ENCODE results near the gene CCDC148. TPM values are rescaled to one million over a fixed set of nuclear protein-coding genes. Genes with fewer than 3 reads are reported as not detected.

The CCDC148 gene
- total and polyA plus RNA-seq, 2 donors (not counting 1 experiment from before 2014, with no cell fraction given), result not detected

DNA sequence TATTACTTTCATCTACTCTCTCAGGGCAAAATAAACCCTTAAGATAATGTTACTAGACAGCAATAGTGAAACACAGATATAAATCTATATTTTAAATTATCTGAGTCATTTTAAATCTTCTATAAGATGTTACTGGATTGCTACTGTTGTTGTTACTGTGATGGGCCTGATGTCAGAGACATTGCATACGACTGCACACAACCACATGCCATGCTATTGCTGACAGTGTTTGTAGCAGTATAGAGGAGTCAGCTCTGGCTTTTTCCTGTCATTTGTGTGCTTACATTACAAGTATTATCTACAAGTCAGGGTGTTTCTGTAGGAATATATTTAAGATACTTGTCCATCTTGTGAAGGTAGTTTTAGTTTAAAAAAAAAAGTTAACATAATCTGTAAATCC, 63.9 kb downstream of the CCDC148 start:
- TF ChIP-seq, protein P1, sequence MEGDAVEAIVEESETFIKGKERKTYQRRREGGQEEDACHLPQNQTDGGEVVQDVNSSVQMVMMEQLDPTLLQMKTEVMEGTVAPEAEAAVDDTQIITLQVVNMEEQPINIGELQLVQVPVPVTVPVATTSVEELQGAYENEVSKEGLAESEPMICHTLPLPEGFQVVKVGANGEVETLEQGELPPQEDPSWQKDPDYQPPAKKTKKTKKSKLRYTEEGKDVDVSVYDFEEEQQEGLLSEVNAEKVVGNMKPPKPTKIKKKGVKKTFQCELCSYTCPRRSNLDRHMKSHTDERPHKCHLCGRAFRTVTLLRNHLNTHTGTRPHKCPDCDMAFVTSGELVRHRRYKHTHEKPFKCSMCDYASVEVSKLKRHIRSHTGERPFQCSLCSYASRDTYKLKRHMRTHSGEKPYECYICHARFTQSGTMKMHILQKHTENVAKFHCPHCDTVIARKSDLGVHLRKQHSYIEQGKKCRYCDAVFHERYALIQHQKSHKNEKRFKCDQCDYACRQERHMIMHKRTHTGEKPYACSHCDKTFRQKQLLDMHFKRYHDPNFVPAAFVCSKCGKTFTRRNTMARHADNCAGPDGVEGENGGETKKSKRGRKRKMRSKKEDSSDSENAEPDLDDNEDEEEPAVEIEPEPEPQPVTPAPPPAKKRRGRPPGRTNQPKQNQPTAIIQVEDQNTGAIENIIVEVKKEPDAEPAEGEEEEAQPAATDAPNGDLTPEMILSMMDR (IDR thresholded peaks at IDR 0.05), result no peak
- TF ChIP-seq EZH2 (IDR thresholded peaks at IDR 0.05; ENCODE audit: borderline replicate concordance, insufficient read depth, low read depth, low read length, poor library complexity, severe bottlenecking), result no peak
- no peaks in the 10 kb centered on the region for H3K9me3 ChIP-seq (ENCODE audit: control extremely low read depth in 1 of 3, control insufficient read depth in 2 of 3, insufficient read depth in 1 of 3, low read length in 2 of 3)
- H3K9ac ChIP-seq (ENCODE audit: low read length), result no peak overlapping the region
- no peaks in the 10 kb centered on the region for H3K27me3 ChIP-seq (replicated peaks in 1 of 4; ENCODE audit: control extremely low read depth in 1 of 4, control insufficient read depth in 3 of 4, insufficient read depth in 4 of 4, low read length in 3 of 4)
- H3K4me1 ChIP-seq (ENCODE audit: control insufficient read depth in 2 of 2, insufficient read depth in 2 of 2, low read length in 2 of 2), result no peaks in the 10 kb centered on the region
- intact Hi-C loops (cut with micrococcal nuclease), result no loop called here
- no peak overlapping the region for H3K4me3 ChIP-seq (ENCODE audit: control extremely low read depth in 1 of 5, extremely low read depth in 1 of 5, insufficient read depth in 1 of 5, low read depth in 2 of 5, low read length in 4 of 5)
- H4K20me1 ChIP-seq (ENCODE audit: control insufficient read depth, insufficient read depth, low read length, poor library complexity, severe bottlenecking), result no peaks in the 10 kb centered on the region
- no peak overlapping the region for H3K4me2 ChIP-seq (replicated peaks; ENCODE audit: low read depth, low read length, poor library complexity, severe bottlenecking)
- Mint-ChIP-seq H3K4me1 (no peaks in the 10 kb centered on the region), H3K27me3 (peaks cover 9% of the 10 kb centered on the region), H3K27ac (no peak overlapping the region), H3K9me3 (ENCODE audit: insufficient read depth) (no peaks in the 10 kb centered on the region), H3K4me3 (no peak overlapping the region)
- DNase-seq (no peak), ATAC-seq (ENCODE audit: low read depth) (no peak)
- WGBS (ENCODE audit: insufficient coverage), result no CpG with 5 or more reads among the region's 1 CpG
- CTCF ChIA-PET, result no interaction called here
- H3K36me3 ChIP-seq (replicated peaks in 1 of 2; ENCODE audit: control extremely low read depth in 1 of 2, control insufficient read depth in 1 of 2, extremely low read depth in 1 of 2, insufficient read depth in 2 of 2, low read length in 1 of 2), result no peaks in the 10 kb centered on the region
- POLR2A ChIA-PET, result no interaction called here
- no peaks in the 10 kb centered on the region for H3K79me2 ChIP-seq (ENCODE audit: control insufficient read depth, insufficient read depth, low read length)
- no peak overlapping the region for H2AFZ ChIP-seq (ENCODE audit: insufficient read depth, low read depth, low read length, poor library complexity, severe bottlenecking)
- no peak overlapping the region for H3K27ac ChIP-seq (ENCODE audit: low read length in 2 of 2)

DNA sequence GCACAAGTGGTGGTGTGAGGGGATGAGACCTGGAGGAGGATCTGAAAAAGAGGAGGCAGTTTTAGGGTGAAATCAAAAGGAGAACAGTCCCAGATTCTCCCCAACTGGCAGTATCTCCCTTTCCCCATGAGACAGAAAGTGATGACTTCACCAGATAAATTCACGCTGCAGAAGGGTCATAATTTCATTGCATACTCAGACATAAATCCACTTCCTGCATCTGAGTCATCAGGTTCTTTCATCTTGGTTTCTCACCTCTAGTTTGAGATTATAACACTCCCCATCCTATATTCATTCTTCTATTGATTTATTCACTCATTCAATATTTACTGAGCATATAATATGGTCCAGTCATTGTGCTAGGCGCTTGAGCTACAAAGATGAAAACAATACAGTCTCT, 64.7 kb downstream of the CCDC148 start:
- Histone ChIP-seq H4K20me1 (ENCODE audit: control insufficient read depth, insufficient read depth, low read length, poor library complexity, severe bottlenecking) (no peaks in the 10 kb centered on the region), H2AFZ (ENCODE audit: insufficient read depth, low read depth, low read length, poor library complexity, severe bottlenecking) (no peak overlapping the region), H3K4me3 (ENCODE audit: control extremely low read depth in 1 of 5, extremely low read depth in 1 of 5, insufficient read depth in 1 of 5, low read depth in 2 of 5, low read length in 4 of 5) (no peak overlapping the region), H3K4me1 (ENCODE audit: control insufficient read depth in 2 of 2, insufficient read depth in 2 of 2, low read length in 2 of 2) (no peaks in the 10 kb centered on the region), H3K36me3 (replicated peaks in 1 of 2; ENCODE audit: control extremely low read depth in 1 of 2, control insufficient read depth in 1 of 2, extremely low read depth in 1 of 2, insufficient read depth in 2 of 2, low read length in 1 of 2) (no peaks in the 10 kb centered on the region), H3K9me3 (ENCODE audit: control extremely low read depth in 1 of 3, control insufficient read depth in 2 of 3, insufficient read depth in 1 of 3, low read length in 2 of 3) (no peaks in the 10 kb centered on the region), H3K4me2 (replicated peaks; ENCODE audit: low read depth, low read length, poor library complexity, severe bottlenecking) (no peak overlapping the region), H3K27ac (ENCODE audit: low read length in 2 of 2) (no peak overlapping the region), H3K9ac (ENCODE audit: low read length) (no peak overlapping the region), H3K27me3 (replicated peaks in 1 of 4; ENCODE audit: control extremely low read depth in 1 of 4, control insufficient read depth in 3 of 4, insufficient read depth in 4 of 4, low read length in 3 of 4) (no peaks in the 10 kb centered on the region), H3K79me2 (ENCODE audit: control insufficient read depth, insufficient read depth, low read length) (no peaks in the 10 kb centered on the region)
- POLR2A ChIA-PET, result no interaction called here
- DNase-seq, result no peak
- Mint-ChIP-seq H3K27ac (no peak overlapping the region), H3K4me1 (no peaks in the 10 kb centered on the region), H3K4me3 (no peak overlapping the region), H3K9me3 (ENCODE audit: insufficient read depth) (no peaks in the 10 kb centered on the region), H3K27me3 (peaks cover 6% of the 10 kb centered on the region)
- intact Hi-C loops (cut with micrococcal nuclease), result no loop called here
- CTCF ChIA-PET, result no interaction called here
- 83% methylated on average over 1 of the region's 2 CpGs for WGBS (ENCODE audit: insufficient coverage)
- no peak for ATAC-seq (ENCODE audit: low read depth)
- TF ChIP-seq, protein P1 (IDR thresholded peaks at IDR 0.05), result no peak
- no peak for TF ChIP-seq EZH2 (IDR thresholded peaks at IDR 0.05; ENCODE audit: borderline replicate concordance, insufficient read depth, low read depth, low read length, poor library complexity, severe bottlenecking)
